A549 (cell line): ENCODE measurements around the gene LOXHD1. TPM values are rescaled to one million over a fixed set of nuclear protein-coding genes. Genes with fewer than 3 reads are reported as not detected.

Experiments
- ATAC-seq, 2 experiments: fragments of 200-7000 bp in 1 of 2; fragments of >200 bp in 1 of 2; cut with Nextera tagmentation in 1 of 2; cut with Tn5 transposase in 1 of 2; 3 replicates each; pipeline versions ENCODE4 v1.8.0 to v1.9.1; 2018 to 2020; ENCODE audit warnings: mild to moderate bottlenecking in 1 of 2, moderate library complexity in 1 of 2
- CTCF ChIA-PET: fragments of 300-600 bp; sonication (Branson Sonifier 250); formaldehyde crosslinking; extraction: SDS; loops from one replicate; lab custom pipeline; 2021; ENCODE audit warnings: antibody characterized with exemption, inconsistent platforms; lab: Yijun Ruan, JAX
- POLR2A ChIA-PET: fragments of 350-600 bp; formaldehyde crosslinking; extraction: SDS; loops from one replicate; lab custom pipeline; 2021; ENCODE audit warnings: antibody characterized with exemption, inconsistent platforms; lab: Yijun Ruan, JAX
- DNase-seq, 2 experiments: peaks; one replicate each; pipeline versions ENCODE4 v3.0.0 to v3.0.0-alpha.2; 2011 to 2016; ENCODE audit warnings: low read depth in 1 of 2, low spot score in 1 of 2
- FAIRE-seq: peaks from 2 replicates; lab custom pipeline; 2011; peaks lifted over from hg19 to GRCh38; lab: Jason Lieb, UNC
- H3K27ac ChIP-seq, 2 experiments: fragments of >200 bp; sonication (Bioruptor Twin); formaldehyde crosslinking; 3 replicates each; pipeline ENCODE4 v1.5.1; 2016 to 2017
- H3K4me1 ChIP-seq: fragments of >200 bp; sonication (Bioruptor Twin); formaldehyde crosslinking; 3 replicates; pipeline ENCODE4 v1.6.1; 2016
- H3K4me2 ChIP-seq: fragments of >200 bp; sonication (Bioruptor Twin); formaldehyde crosslinking; 3 replicates; pipeline ENCODE4 v1.6.1; 2016
- H3K4me3 ChIP-seq: fragments of >200 bp; sonication (Bioruptor Twin); formaldehyde crosslinking; 3 replicates; pipeline ENCODE4 v1.5.1; 2016
- H3K9me3 ChIP-seq: fragments of >200 bp; sonication (Bioruptor Twin); formaldehyde crosslinking; 3 replicates; pipeline ENCODE4 v1.6.1; 2016
- BHLHE40 ChIP-seq: IDR thresholded peaks from 2 replicates; pipeline ENCODE4 v1.6.1; 2012; ENCODE audit warnings: low read depth, low read length, inconsistent platforms
- CHD2 ChIP-seq: fragments of 150-350 bp; IDR thresholded peaks from 2 replicates; pipeline ENCODE4 v1.6.1; 2014; ENCODE audit warnings: low read length; ENCODE audit not compliant: partially characterized antibody
- EHMT2 ChIP-seq: fragments of 200-600 bp; sonication (generic); IDR thresholded peaks from 2 replicates; pipeline ENCODE4 v1.6.1; 2016; ENCODE audit warnings: antibody characterized with exemption, low read depth, mild to moderate bottlenecking, moderate library complexity
- FOXS1 ChIP-seq: fragments of 250-450 bp; sonication (Bioruptor Pico); IDR thresholded peaks from 2 replicates; pipeline ENCODE4 v1.5.0; 2020; ENCODE audit warnings: mild to moderate bottlenecking, moderate library complexity
- HOXB13 ChIP-seq: fragments of 250-450 bp; sonication (Bioruptor Pico); IDR thresholded peaks from 2 replicates; pipeline ENCODE4 v1.5.0; 2020; ENCODE audit warnings: low read depth, mild to moderate bottlenecking, moderate library complexity
- HOXB5 ChIP-seq: fragments of 250-450 bp; sonication (Bioruptor Pico); IDR thresholded peaks from 2 replicates; pipeline ENCODE4 v1.5.0; 2020; ENCODE audit warnings: mild to moderate bottlenecking, moderate library complexity
- JUNB ChIP-seq: fragments of >200 bp; sonication (Bioruptor Twin); formaldehyde crosslinking; IDR thresholded peaks from 2 replicates; pipeline ENCODE4 v1.6.1; 2016
- MAFK ChIP-seq: fragments of 450-650 bp; IDR thresholded peaks from 2 replicates; pipeline ENCODE4 v1.6.1; 2014; ENCODE audit not compliant: partially characterized antibody
- POLR2AphosphoS2 ChIP-seq: conservative IDR thresholded peaks from 2 replicates; pipeline ENCODE4 v1.6.1; 2012; ENCODE audit warnings: low read length, improper control_type of control experiment, inconsistent platforms
- RAD21 ChIP-seq, 2 experiments: fragments of >200 bp in 1 of 2; sonication (Bioruptor Twin) in 1 of 2; formaldehyde crosslinking in 1 of 2; IDR thresholded peaks in 1 of 2; conservative IDR thresholded peaks in 1 of 2; 2 replicates in 1 of 2; 3 replicates in 1 of 2; pipeline ENCODE4 v1.6.1; 2012 to 2018; ENCODE audit warnings: inconsistent platforms in 1 of 2
- RFX5 ChIP-seq: fragments of 450-650 bp; IDR thresholded peaks from 2 replicates; pipeline ENCODE4 v1.7.1; 2014; ENCODE audit warnings: antibody characterized with exemption, mild to moderate bottlenecking, moderate library complexity
- TFCP2L1 ChIP-seq: fragments of 250-450 bp; sonication (Bioruptor Pico); IDR thresholded peaks from 2 replicates; pipeline ENCODE4 v1.5.0; 2021; ENCODE audit warnings: mild to moderate bottlenecking
- ZSCAN20 ChIP-seq: fragments of 250-450 bp; sonication (Bioruptor Pico); IDR thresholded peaks from 2 replicates; pipeline ENCODE4 v1.8.0; 2022; ENCODE audit warnings: mild to moderate bottlenecking, moderate library complexity
- WGBS: methylation state at CpG from one replicate; pipeline ENCODE4 v1.1.6; 2017; ENCODE audit errors: missing lambda C conversion rate; 5-methylcytosine and 5-hydroxymethylcytosine counted together
- polyA plus RNA-seq, 4 experiments: library from polyadenylated mRNA; depleted of rRNA in 3 of 4; stranded (reverse); fragments of >200 nt; fragmentation: RNase III in 1 of 4; extraction: RNeasy Plus Mini Kit Qiagen cat#74134 plus additional on column Dnase treatment in 1 of 4; gene quantifications; 2 replicates in 3 of 4; 3 replicates in 1 of 4; pipeline ENCODE4 v1.2.3, GENCODE V29; 2011 to 2017
- TF ChIP-seq, protein P1 (sequence below): IDR thresholded peaks from 2 replicates; pipeline ENCODE4 v1.6.1; 2012; ENCODE audit warnings: low read depth, borderline replicate concordance
- TF ChIP-seq, protein P2 (sequence below): fragments of 150-350 bp; IDR thresholded peaks from 2 replicates; pipeline ENCODE4 v1.6.1; 2014; ENCODE audit warnings: low read depth, mild to moderate bottlenecking, low read length
- TF ChIP-seq, protein P3 (sequence below): fragments of 200-600 bp; sonication (generic); IDR thresholded peaks from 2 replicates; pipeline ENCODE4 v1.6.1; 2016; ENCODE audit warnings: antibody characterized with exemption, mild to moderate bottlenecking, moderate library complexity

Gene LOXHD1
- polyA plus RNA-seq, 2 of the 4 experiments (the other 2 are of a cell fraction) = not detected

DNA sequence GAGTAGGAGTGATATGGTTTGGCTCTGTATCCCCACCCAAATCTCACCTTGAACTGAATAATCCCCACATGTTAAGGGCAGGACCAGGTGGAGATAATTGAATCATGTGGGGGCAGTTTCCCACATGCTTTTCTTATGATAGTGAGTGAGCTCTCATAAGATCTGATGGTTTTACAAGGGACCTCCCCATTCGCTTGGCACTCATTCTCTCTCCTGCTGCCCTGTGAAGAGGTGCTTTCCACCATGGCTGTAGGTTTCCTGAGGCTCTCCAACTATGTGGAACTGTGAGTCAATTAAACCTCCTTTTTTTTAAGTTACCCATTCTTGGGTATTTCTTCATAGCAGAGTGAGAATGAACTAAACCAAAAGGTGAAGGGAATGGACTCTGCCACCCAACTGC lies 207.5 kb downstream of the LOXHD1 start (continued):
- TF ChIP-seq, protein P1, sequence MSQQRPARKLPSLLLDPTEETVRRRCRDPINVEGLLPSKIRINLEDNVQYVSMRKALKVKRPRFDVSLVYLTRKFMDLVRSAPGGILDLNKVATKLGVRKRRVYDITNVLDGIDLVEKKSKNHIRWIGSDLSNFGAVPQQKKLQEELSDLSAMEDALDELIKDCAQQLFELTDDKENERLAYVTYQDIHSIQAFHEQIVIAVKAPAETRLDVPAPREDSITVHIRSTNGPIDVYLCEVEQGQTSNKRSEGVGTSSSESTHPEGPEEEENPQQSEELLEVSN = no peak
- TF ChIP-seq EHMT2 (no peak), FOXS1 (CRISPR knock-in tag) (no peak), CHD2 (no peak), JUNB (no peak)
- TF ChIP-seq, protein P2, sequence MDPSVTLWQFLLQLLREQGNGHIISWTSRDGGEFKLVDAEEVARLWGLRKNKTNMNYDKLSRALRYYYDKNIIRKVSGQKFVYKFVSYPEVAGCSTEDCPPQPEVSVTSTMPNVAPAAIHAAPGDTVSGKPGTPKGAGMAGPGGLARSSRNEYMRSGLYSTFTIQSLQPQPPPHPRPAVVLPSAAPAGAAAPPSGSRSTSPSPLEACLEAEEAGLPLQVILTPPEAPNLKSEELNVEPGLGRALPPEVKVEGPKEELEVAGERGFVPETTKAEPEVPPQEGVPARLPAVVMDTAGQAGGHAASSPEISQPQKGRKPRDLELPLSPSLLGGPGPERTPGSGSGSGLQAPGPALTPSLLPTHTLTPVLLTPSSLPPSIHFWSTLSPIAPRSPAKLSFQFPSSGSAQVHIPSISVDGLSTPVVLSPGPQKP = no peak

DNA sequence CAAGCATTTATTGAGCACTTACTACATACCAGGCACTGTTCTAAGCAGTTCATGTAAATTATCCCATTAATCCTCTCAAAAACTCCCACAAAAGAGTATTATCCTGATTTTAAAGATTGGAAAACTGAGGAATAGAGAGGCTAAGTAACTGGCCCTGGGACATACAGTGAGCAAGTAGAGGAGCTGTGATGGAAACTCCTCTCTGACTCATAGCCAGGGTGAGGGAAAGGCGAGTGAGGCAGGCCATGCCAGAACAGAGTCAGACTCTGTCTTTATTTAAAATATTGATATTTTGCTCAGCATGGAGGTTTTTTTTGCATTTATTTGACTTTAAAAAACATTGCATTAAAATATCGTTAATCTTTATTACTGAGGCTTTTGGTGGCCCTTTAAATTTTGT lies 208.0 kb downstream of the LOXHD1 start:
- no peak for TF ChIP-seq POLR2AphosphoS2
- TF ChIP-seq BHLHE40 = no peak
- no peak for TF ChIP-seq HOXB5 (CRISPR knock-in tag)
- no peak for TF ChIP-seq RAD21 (conservative IDR thresholded peaks at IDR 0.05 in 1 of 2, IDR thresholded peaks at IDR 0.05 in 1 of 2)
- TF ChIP-seq, protein P3, sequence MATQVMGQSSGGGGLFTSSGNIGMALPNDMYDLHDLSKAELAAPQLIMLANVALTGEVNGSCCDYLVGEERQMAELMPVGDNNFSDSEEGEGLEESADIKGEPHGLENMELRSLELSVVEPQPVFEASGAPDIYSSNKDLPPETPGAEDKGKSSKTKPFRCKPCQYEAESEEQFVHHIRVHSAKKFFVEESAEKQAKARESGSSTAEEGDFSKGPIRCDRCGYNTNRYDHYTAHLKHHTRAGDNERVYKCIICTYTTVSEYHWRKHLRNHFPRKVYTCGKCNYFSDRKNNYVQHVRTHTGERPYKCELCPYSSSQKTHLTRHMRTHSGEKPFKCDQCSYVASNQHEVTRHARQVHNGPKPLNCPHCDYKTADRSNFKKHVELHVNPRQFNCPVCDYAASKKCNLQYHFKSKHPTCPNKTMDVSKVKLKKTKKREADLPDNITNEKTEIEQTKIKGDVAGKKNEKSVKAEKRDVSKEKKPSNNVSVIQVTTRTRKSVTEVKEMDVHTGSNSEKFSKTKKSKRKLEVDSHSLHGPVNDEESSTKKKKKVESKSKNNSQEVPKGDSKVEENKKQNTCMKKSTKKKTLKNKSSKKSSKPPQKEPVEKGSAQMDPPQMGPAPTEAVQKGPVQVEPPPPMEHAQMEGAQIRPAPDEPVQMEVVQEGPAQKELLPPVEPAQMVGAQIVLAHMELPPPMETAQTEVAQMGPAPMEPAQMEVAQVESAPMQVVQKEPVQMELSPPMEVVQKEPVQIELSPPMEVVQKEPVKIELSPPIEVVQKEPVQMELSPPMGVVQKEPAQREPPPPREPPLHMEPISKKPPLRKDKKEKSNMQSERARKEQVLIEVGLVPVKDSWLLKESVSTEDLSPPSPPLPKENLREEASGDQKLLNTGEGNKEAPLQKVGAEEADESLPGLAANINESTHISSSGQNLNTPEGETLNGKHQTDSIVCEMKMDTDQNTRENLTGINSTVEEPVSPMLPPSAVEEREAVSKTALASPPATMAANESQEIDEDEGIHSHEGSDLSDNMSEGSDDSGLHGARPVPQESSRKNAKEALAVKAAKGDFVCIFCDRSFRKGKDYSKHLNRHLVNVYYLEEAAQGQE = no peak
- no peak for TF ChIP-seq JUNB
- no peak for TF ChIP-seq HOXB13
- no peak for TF ChIP-seq ZSCAN20
- no peak for TF ChIP-seq CHD2
- H3K27ac ChIP-seq = no peak overlapping the region
- ChIA-PET CTCF (interaction anchor here (1.4 to 2.6 kb wide), 2 partner anchors 41 to 209 kb away, joined by 3 to 6 read pairs; no protein-coding TSS in a partner anchor), POLR2A (no interaction called here)
- H3K9me3 ChIP-seq = no peaks in the 10 kb centered on the region
- no peaks in the 10 kb centered on the region for H3K4me1 ChIP-seq
- no peak overlapping the region for H3K4me3 ChIP-seq
- DNase-seq = no peak
- no peak for FAIRE-seq
- 30% methylated on average over 2 of the region's 2 CpGs for WGBS
- no peak for ATAC-seq
- H3K4me2 ChIP-seq = no peak overlapping the region

DNA sequence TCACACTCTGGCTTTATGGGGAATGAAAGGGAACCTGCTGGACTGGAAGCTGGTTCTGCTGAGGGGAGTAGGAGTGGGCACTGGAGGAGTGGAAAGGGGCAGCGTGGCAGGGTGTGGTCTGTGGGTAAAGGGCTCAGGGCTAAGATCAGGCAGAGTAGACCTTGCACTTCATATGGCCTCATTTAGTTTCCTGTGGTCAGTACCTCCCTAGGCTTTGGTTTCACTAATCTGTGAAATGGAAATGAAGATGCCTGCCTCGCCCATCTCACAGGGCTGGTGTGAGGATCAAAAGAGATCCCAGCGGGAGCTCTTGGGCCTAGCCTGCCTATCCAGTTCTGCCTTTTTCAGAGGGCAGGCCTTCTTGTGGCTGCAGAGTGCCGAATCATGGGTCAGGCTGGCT lies 208.7 kb downstream of the LOXHD1 start:
- WGBS = 20% methylated on average over 4 of the region's 4 CpGs
- no peak overlapping the region for H3K4me2 ChIP-seq
- no peaks in the 10 kb centered on the region for H3K9me3 ChIP-seq
- DNase-seq (no peak), ATAC-seq (no peak)
- H3K4me1 ChIP-seq = no peaks in the 10 kb centered on the region
- CTCF ChIA-PET = interaction anchor here (1.4 to 2.6 kb wide), 2 partner anchors 41 to 210 kb away, joined by 3 to 6 read pairs; no protein-coding TSS in a partner anchor
- TF ChIP-seq RAD21 (conservative IDR thresholded peaks at IDR 0.05 in 1 of 2, IDR thresholded peaks at IDR 0.05 in 1 of 2) (no peak), MAFK (no peak), TFCP2L1 (no peak)
- TF ChIP-seq, all 56 proteins: peak for 0
- Histone ChIP-seq H3K4me3 (no peak overlapping the region), H3K27ac (no peak overlapping the region)
- no peak for FAIRE-seq
- POLR2A ChIA-PET = no interaction called here

DNA sequence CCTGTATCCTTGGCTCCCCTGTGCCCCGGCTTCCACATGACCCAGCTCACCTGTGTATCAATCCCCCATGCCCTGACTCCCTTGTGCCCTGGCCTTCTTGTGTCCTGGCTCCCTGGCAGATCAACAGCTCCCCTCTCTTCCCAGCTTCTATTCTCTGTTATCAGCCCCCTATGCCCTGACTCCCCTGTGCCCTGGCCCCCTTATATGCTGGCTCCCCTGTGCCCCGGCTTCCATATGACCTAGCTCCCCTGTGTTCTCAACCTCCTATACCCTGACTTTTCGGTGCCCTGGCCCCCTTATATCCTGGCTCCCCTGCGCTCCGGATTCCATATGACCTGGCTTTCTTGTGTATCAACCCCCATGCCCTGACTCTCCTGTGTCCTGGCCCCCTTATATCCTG lies 209.2 kb downstream of the LOXHD1 start:
- H3K4me2 ChIP-seq = no peak overlapping the region
- H3K4me1 ChIP-seq = no peaks in the 10 kb centered on the region
- TF ChIP-seq RFX5 (no peak), POLR2AphosphoS2 (no peak)
- WGBS = 58% methylated on average over 5 of the region's 5 CpGs
- H3K4me3 ChIP-seq = no peak overlapping the region
- H3K9me3 ChIP-seq = no peaks in the 10 kb centered on the region
- CTCF ChIA-PET = interaction anchor here (1.4 to 2.6 kb wide), 3 partner anchors 35 to 210 kb away, joined by 3 to 6 read pairs (median 3); no protein-coding TSS in a partner anchor
- ATAC-seq (no peak), FAIRE-seq (no peak), DNase-seq (no peak)
- no peak overlapping the region for H3K27ac ChIP-seq
- POLR2A ChIA-PET = no interaction called here
